ENCODE results near the gene TPPP2. TPM values are rescaled to one million over a fixed set of nuclear protein-coding genes. Genes with fewer than 3 reads are reported as not detected.

TPPP2 gene
- total RNA-seq, 3 donors from 2014 or later, result 0.15 TPM; not detected in 2

- Histone ChIP-seq H3K4me3 (no peak overlapping the region), H3K9me3 (no peaks in the 10 kb centered on the region), H3K27me3 (no peaks in the 10 kb centered on the region), H3K27ac (peak overlapping the region; percentile 64 to 83), H3K4me1 (peaks cover 0 to 17% of the 10 kb centered on the region in 2 donors), H3K36me3 (no peaks in the 10 kb centered on the region)
- DNase-seq (ENCODE audit: low spot score in 2 of 2), result no peak
- TF ChIP-seq POLR2AphosphoS5 (IDR thresholded peaks at IDR 0.05), result no peak
- TF ChIP-seq POLR2A (IDR thresholded peaks at IDR 0.05), result no peak
- no peak for TF ChIP-seq CTCF (IDR thresholded peaks at IDR 0.05)
- intact Hi-C loops (cut with DNase I; ENCODE audit: low total_unique reads), result no loop called here
These were observed 17.4 kb downstream of the TPPP2 start for GRCh38 chr14:21047378-21047781.

- no peak for DNase-seq (ENCODE audit: low spot score in 2 of 2)
- TF ChIP-seq POLR2A (IDR thresholded peaks at IDR 0.05), result no peak
- no peak for TF ChIP-seq POLR2AphosphoS5 (IDR thresholded peaks at IDR 0.05)
- no peak for TF ChIP-seq CTCF (IDR thresholded peaks at IDR 0.05)
- H3K4me3 ChIP-seq, result no peak overlapping the region
- H3K27ac ChIP-seq, result peak overlapping the region; percentile 5 to 83
- no peaks in the 10 kb centered on the region for H3K9me3 ChIP-seq
- no peaks in the 10 kb centered on the region for H3K36me3 ChIP-seq
- no peaks in the 10 kb centered on the region for H3K27me3 ChIP-seq
- intact Hi-C loops (cut with DNase I; ENCODE audit: low total_unique reads), result no loop called here
- H3K4me1 ChIP-seq, result peaks cover 0 to 8% of the 10 kb centered on the region in 2 donors
These were observed 18.6 kb downstream of the TPPP2 start for GRCh38 chr14:21048638-21049037.

GRCh38 chr14:21049271-21049673 is 19.3 kb downstream of the TPPP2 start:
- intact Hi-C loops (cut with DNase I; ENCODE audit: low total_unique reads), result no loop called here
- no peaks in the 10 kb centered on the region for H3K27me3 ChIP-seq
- H3K27ac ChIP-seq, result no peak overlapping the region
- TF ChIP-seq POLR2AphosphoS5 (IDR thresholded peaks at IDR 0.05) (no peak), POLR2A (IDR thresholded peaks at IDR 0.05) (no peak), CTCF (IDR thresholded peaks at IDR 0.05) (no peak)
- H3K36me3 ChIP-seq, result no peaks in the 10 kb centered on the region
- H3K9me3 ChIP-seq, result no peaks in the 10 kb centered on the region
- DNase-seq (ENCODE audit: low spot score in 2 of 2), result no peak
- H3K4me1 ChIP-seq, result peaks cover 0 to 3% of the 10 kb centered on the region in 2 donors
- no peak overlapping the region for H3K4me3 ChIP-seq

- intact Hi-C loops (cut with DNase I; ENCODE audit: low total_unique reads), result no loop called here
- H3K27ac ChIP-seq, result no peak overlapping the region
- TF ChIP-seq POLR2AphosphoS5 (IDR thresholded peaks at IDR 0.05) (no peak), CTCF (IDR thresholded peaks at IDR 0.05) (no peak), POLR2A (IDR thresholded peaks at IDR 0.05) (no peak)
- no peak for DNase-seq (ENCODE audit: low spot score in 2 of 2)
- H3K36me3 ChIP-seq, result no peaks in the 10 kb centered on the region
- H3K9me3 ChIP-seq, result no peaks in the 10 kb centered on the region
- no peaks in the 10 kb centered on the region for H3K27me3 ChIP-seq
- H3K4me3 ChIP-seq, result no peak overlapping the region
- H3K4me1 ChIP-seq, result no peaks in the 10 kb centered on the region
These were observed 20.6 kb downstream of the TPPP2 start for GRCh38 chr14:21050597-21050996.

GRCh38 chr14:21053184-21054122 is 23.4 kb downstream of the TPPP2 start:
- Histone ChIP-seq H3K4me3 (no peak overlapping the region), H3K27me3 (no peaks in the 10 kb centered on the region), H3K36me3 (no peaks in the 10 kb centered on the region), H3K27ac (no peak overlapping the region), H3K9me3 (no peaks in the 10 kb centered on the region), H3K4me1 (no peaks in the 10 kb centered on the region)
- TF ChIP-seq CTCF (IDR thresholded peaks at IDR 0.05), result no peak
- no peak for TF ChIP-seq POLR2AphosphoS5 (IDR thresholded peaks at IDR 0.05)
- TF ChIP-seq POLR2A (IDR thresholded peaks at IDR 0.05), result no peak
- DNase-seq (ENCODE audit: low spot score in 2 of 2), result no peak
- intact Hi-C loops (cut with DNase I; ENCODE audit: low total_unique reads), result no loop called here
